Adrenal gland (tissue), 12 donors: Measurements from ENCODE around the gene ATOH8. TPM values are rescaled to one million over a fixed set of nuclear protein-coding genes. Genes with fewer than 3 reads are reported as not detected.

Source experiments
- DNase-seq, 7 donors: peaks; one replicate each; pipeline ENCODE4 v3.0.0-alpha.2; 2019 to 2020
- H3K27ac ChIP-seq, 5 donors: fragments of 200-600 bp; sonication (generic) in 4 of 5; 1 replicate in 3 of 5; 2 replicates in 2 of 5; pipeline versions ENCODE4 v1.5.1 to v1.8.0; 2016 to 2020; ENCODE audit warnings: mild to moderate bottlenecking in 1 of 5
- H3K27me3 ChIP-seq: fragments of 200-600 bp; 2 replicates; pipeline ENCODE4 v1.8.0; 2021
- H3K36me3 ChIP-seq, 2 donors: fragments of 200-600 bp; replicated peaks in 1 of 2; 1 replicate in 1 of 2; 2 replicates in 1 of 2; pipeline versions ENCODE4 v1.5.1 to v1.8.0; 2018 to 2022
- H3K4me1 ChIP-seq, 2 donors: fragments of 200-600 bp; replicated peaks in 1 of 2; 1 replicate in 1 of 2; 2 replicates in 1 of 2; pipeline versions ENCODE4 v1.5.1 to v1.8.0; 2018 to 2021
- H3K4me3 ChIP-seq, 4 donors: fragments of 200-600 bp; sonication (generic) in 3 of 4; one replicate each; pipeline ENCODE4 v1.5.1; 2016 to 2018
- H3K9me3 ChIP-seq, 3 donors: fragments of 200-600 bp; sonication (generic) in 1 of 3; replicated peaks in 1 of 3; 1 replicate in 2 of 3; 2 replicates in 1 of 3; pipeline versions ENCODE4 v1.5.1 to v1.8.0; 2016 to 2021
- CTCF ChIP-seq, 6 experiments: fragments of 450-650 bp in 4 of 6; fragments of 200-600 bp in 2 of 6; sonication (generic) in 1 of 6; IDR thresholded peaks; 1 replicate in 5 of 6; 2 replicates in 1 of 6; pipeline versions ENCODE4 v1.5.1 to v1.8.0; 2016 to 2021; ENCODE audit warnings: antibody characterized with exemption in 6 of 6, mild to moderate bottlenecking in 2 of 6, moderate library complexity in 1 of 6
- POLR2A ChIP-seq, 2 donors: fragments of 450-650 bp; IDR thresholded peaks; one replicate each; pipeline ENCODE4 v1.6.1; 2017; ENCODE audit warnings: antibody characterized with exemption in 2 of 2, mild to moderate bottlenecking in 2 of 2, moderate library complexity in 1 of 2
- WGBS, 4 donors: extraction: QIAGEN DNeasy Blood & Tissue Kit in 2 of 4; methylation state at CpG; one replicate each; pipeline versions ENCODE4 v1.1.5 to v1.1.7; 2013 to 2017; 5-methylcytosine and 5-hydroxymethylcytosine counted together
- intact Hi-C, 2 donors: fragments of 100-400 bp; cut with DNase I; formaldehyde crosslinking; loops; one replicate each; pipeline versions ENCODE4 v1.14.1 to v1.15.0; 2022 to 2023
- polyA plus RNA-seq, 3 donors: library from polyadenylated mRNA; stranded (reverse); fragments of 200-250 nt in 2 of 3; fragments of 350-450 nt in 1 of 3; fragmentation: Illumina TruSeq in 1 of 3; extraction: RNeasy Lipid Tissue Mini Kit (QIAGEN cat#74804) in 1 of 3; gene quantifications; one replicate each; pipeline ENCODE4 v1.2.3, GENCODE V29; 2013 to 2014
- total RNA-seq, 9 donors: library from RNA; depleted of rRNA in 4 of 9; stranded (reverse); fragments of >200 nt in 4 of 9; fragments of 120-200 nt in 1 of 9; fragmentation: NEBNext Ultra II Directional in 1 of 9; extraction: Animal tissue kit (Norgen Biotek cat#: 25700) in 1 of 9; gene quantifications; one replicate each; pipeline versions ENCODE4 v1.1.0 to v1.2.4, GENCODE V29; 2013 to 2023
- donor health status: healthy with polysubstance abuse.
- donor health status: Bipolar disorder and iron deficiency.
- donor health status: DM: yes; HTN: yes; CAD: no.
- donor health status: DM: no; HTN: no; CAD: no.
- donor health status: DM: no; HTN: no; CAD: no.
- donor health status: DM: yes; HTN: yes; CAD: no.

The ATOH8 gene
- total and polyA plus RNA-seq, 12 donors: 0.88 to 44.0 (median 6.0) TPM

GRCh38 chr2:85800586-85800985 lies 46.8 kb downstream of the ATOH8 start:
- TF ChIP-seq CTCF (IDR thresholded peaks at IDR 0.05): no peak
- TF ChIP-seq POLR2A (IDR thresholded peaks at IDR 0.05): no peak
- Histone ChIP-seq H3K27me3 (no peaks in the 10 kb centered on the region), H3K4me3 (no peak overlapping the region), H3K36me3 (no peaks in the 10 kb centered on the region), H3K4me1 (no peaks in the 10 kb centered on the region), H3K27ac (no peak overlapping the region), H3K9me3 (no peaks in the 10 kb centered on the region)
- 81 to 96% (median 90%) methylated on average over 3 of the region's 3 CpGs for whole genome bisulfite sequencing, 4 donors
- no peak for DNase-seq
- intact Hi-C loops: no loop called here

GRCh38 chr2:85801871-85802270 lies 48.1 kb downstream of the ATOH8 start:
- no peaks in the 10 kb centered on the region for H3K36me3 ChIP-seq
- H3K27me3 ChIP-seq: no peaks in the 10 kb centered on the region
- H3K9me3 ChIP-seq: no peaks in the 10 kb centered on the region
- WGBS, 4 donors: 85 to 94% (median 91%) methylated on average over 4 to 5 of the region's 5 CpGs
- intact Hi-C loops: no loop called here
- TF ChIP-seq CTCF (IDR thresholded peaks at IDR 0.05) (no peak), POLR2A (IDR thresholded peaks at IDR 0.05) (no peak)
- DNase-seq: peak in 1 of 7 donors; percentile 13
- no peak overlapping the region for H3K4me3 ChIP-seq
- H3K27ac ChIP-seq: no peak overlapping the region
- H3K4me1 ChIP-seq: no peaks in the 10 kb centered on the region

GRCh38 chr2:85802354-85803103 lies 48.7 kb downstream of the ATOH8 start:
- no peak overlapping the region for H3K27ac ChIP-seq
- TF ChIP-seq POLR2A (IDR thresholded peaks at IDR 0.05) (no peak), CTCF (IDR thresholded peaks at IDR 0.05) (no peak)
- no peaks in the 10 kb centered on the region for H3K9me3 ChIP-seq
- intact Hi-C loops: no loop called here
- DNase-seq: no peak
- no peak overlapping the region for H3K4me3 ChIP-seq
- 80 to 86% (median 83%) methylated on average over 9 of the region's 9 CpGs for WGBS, 4 donors
- H3K27me3 ChIP-seq: no peaks in the 10 kb centered on the region
- H3K4me1 ChIP-seq: no peaks in the 10 kb centered on the region
- H3K36me3 ChIP-seq: no peaks in the 10 kb centered on the region

GRCh38 chr2:85803704-85804425 lies 50.1 kb downstream of the ATOH8 start:
- H3K4me1 ChIP-seq: no peaks in the 10 kb centered on the region
- intact Hi-C loops: no loop called here
- peak in 1 of 7 donors; percentile 20 for DNase-seq
- no peak overlapping the region for H3K27ac ChIP-seq
- no peak for TF ChIP-seq POLR2A (IDR thresholded peaks at IDR 0.05)
- no peak for TF ChIP-seq CTCF (IDR thresholded peaks at IDR 0.05)
- H3K9me3 ChIP-seq: no peaks in the 10 kb centered on the region
- no peak overlapping the region for H3K4me3 ChIP-seq
- H3K36me3 ChIP-seq: no peaks in the 10 kb centered on the region
- 63 to 76% (median 70%) methylated on average over 10 of the region's 10 CpGs for WGBS, 4 donors
- H3K27me3 ChIP-seq: no peaks in the 10 kb centered on the region
